Measurements from ENCODE around the gene VSNL1.

The VSNL1 gene

GRCh38 chr2:17610521-17610920, 70.0 kb downstream of the VSNL1 start:
- DNase-seq: no peak

- DNase-seq: no peak
Observed at GRCh38 chr2:17611036-17611435, 70.5 kb downstream of the VSNL1 start.

DNA sequence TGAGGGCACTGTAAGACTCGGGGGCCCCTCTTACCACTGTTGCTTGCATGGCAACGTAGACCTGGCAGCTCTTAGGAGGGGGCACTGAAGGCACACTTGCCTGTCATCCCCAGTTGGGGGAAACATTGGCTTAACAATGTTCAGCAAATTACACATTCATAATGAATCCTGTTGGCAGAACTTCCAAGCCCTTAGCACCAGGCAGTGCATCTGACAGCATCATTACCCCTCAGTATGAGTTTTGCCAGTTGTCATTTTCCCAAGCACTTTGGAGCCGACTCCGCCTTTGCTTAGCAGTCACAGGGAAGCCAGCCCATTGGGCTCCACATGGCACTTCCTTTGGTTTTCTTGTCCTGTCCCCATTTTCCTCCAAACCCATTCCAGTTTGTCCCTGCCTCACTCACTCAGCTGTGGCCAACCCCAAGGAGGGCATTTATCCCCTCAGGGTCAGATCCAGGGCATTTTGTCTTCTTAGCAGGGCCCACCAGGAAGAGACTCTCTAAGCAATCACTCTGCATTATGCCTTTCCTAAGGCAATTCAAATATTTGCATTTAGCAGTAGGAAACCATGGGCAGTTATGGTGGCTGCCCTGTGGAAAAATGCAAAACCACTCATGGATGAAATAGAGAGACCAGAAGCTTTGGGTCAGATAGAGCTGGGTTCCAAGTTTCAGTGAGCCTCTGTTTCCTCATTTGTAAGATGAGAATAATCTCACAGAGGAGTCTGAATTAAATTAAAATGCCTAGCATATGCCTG, 73.9 kb downstream of the VSNL1 start:
- DNase-seq: no peak

DNA sequence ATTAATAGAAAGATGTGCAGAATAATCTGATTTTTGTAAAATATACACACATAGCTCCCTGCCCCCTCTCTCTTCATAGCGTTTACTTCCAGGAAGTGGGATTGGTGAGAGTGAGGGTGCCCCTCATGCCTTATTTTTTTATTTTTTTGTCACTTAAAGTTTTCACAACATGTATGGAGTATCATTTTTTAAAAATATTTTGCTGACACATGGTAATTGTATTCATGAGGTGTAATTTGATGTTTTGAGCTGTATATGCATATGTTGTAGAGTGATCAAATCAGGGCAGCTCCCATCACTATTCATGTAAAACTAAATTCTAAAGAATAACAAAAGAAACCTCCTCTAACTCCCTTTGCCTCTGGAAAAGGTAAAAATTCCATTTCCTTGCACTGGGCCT, 74.7 kb downstream of the VSNL1 start:
- no peak for DNase-seq

DNA sequence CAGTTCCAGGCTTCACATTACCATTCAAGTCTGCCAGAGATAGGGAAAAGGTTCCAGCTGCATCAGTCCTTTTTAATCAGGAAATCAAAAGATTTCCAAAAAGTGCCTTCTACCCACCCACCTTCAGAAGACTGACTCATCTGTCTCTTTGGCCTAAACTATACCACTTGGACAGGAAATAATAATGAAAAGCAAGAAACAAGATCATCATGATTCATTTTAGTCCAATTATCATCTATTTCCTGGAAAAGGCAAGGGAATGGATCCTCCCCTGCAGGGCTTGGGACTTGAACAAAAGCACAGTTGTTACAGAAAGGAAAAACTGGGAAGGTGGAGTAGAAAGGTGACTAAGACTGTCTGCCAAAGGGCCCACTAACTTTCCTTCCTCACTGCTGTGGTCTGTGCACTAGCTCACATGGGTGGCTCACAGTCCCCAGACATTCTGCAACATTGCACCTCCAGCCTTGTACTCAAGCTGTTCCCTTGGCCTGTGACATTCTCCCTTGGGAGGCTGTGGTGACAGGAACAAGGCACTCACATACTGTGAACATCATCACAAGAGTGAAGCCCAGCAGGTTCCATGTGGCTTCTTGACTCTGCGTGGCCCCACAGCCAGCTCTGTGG, 75.3 kb downstream of the VSNL1 start:
- DNase-seq: no peak

GRCh38 chr2:17616405-17616804, 75.9 kb downstream of the VSNL1 start:
- no peak for DNase-seq

DNA sequence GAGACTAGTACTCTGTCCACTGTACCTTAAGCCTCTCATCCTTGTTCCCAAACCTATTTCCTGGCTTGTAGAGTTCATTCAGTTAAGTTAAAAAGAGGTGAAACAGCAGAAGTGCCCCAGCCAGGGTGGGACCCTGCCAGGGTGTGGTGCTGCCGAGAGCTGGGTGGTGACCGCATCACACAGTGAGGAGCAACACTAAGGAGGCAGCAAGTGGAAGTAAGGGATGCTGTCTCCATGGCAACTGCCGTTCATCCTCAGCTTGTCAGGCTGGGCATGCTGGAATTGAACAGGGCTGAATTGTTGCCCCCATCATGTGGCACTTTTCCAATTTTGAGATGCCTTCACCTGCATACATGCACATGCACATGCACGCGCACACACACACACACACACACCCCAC, 77.0 kb downstream of the VSNL1 start:
- DNase-seq: peak in 1 of 56 donors; percentile 10

DNA sequence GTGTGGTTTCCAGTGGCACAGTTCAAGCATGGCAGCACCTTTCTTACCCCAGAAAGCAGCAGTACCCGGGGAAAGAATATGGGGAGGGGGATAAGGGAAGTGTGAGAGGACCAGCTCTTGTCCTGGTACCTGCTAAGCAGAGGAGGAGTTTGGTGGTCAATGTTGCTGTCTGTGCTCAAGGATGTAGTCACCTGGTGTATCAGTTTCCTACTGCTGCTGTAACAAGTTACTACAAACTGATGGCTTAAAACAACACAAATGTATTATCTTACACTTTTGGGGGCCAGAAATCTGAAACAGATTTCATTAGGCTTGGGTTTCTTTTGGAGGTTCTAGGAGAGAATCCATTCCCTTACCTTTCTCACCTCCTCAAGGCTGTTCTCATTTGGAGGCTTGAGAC, 77.5 kb downstream of the VSNL1 start:
- no peak for DNase-seq

DNA sequence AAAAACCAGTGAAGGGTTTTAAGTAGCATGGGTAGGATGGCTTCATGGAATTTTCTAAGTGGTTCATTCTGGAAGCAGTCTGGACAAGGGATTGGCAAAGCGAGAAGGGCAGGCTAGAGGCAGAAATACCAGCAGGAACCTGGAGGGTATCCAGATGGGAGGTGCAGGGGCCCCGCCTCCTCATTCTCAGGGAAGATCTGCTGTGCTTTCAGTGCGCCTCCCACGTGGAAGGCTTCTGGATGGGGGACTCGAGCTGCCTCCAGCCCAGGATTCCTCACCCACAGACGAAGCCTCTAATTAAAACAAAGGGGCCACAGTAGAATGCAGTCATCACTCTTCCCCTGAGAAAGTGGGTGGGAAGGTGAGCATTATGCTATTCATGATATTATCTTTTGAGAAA, 79.8 kb downstream of the VSNL1 start:
- peak in 22 of 56 donors; percentile 8 to 62 (median 29) for DNase-seq

DNA sequence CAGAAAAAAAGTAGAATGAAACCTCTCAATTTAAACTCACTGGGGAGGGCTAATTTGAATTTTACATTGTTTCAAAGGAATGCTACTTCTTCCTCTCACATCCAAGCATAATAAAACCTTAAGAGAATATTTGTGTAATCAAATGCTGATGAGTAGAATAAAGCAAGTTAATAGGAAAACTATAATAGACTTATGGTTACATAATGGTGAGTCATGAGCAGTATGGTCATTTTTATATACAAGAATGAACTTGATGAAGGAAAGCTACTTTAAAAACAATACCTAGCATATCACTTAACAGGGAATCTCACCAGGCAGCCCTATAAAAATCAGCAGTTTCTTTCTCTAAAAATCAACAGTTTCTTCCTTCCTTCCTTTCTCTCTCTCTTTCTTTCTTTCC, 80.3 kb downstream of the VSNL1 start:
- DNase-seq: no peak

DNA sequence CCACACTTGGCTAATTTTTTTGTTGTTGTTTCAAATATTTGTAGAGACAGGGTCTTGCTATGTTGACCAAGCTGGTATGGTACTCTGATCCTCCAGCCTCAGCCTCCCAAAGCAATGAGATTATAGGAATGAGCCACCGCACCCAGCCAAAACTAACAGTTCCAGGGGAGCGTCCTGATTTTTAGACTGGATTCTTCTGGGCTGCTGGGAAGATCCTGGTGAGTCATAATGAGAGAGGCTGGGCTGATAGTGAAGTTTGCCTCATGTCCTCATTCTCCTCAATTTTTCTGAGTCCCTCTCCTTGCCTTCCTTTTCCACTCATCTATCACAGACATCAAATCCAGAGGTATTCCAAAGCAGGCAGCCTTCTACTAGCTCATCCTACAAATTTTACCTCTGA, 81.3 kb downstream of the VSNL1 start:
- no peak for DNase-seq

- peak in 38 of 56 donors; percentile 7 to 92 (median 54) for DNase-seq
Observed at GRCh38 chr2:17625446-17625845, 85.0 kb downstream of the VSNL1 start.

- no peak for DNase-seq
Observed at GRCh38 chr2:17626986-17627385, 86.5 kb downstream of the VSNL1 start.

- no peak for DNase-seq
Observed at GRCh38 chr2:17627434-17627833, 86.9 kb downstream of the VSNL1 start.

GRCh38 chr2:17628349-17629261, 88.1 kb downstream of the VSNL1 start:
- peak in 12 of 56 donors; percentile 6 to 47 (median 38) for DNase-seq

GRCh38 chr2:17630089-17630488, 89.6 kb downstream of the VSNL1 start:
- DNase-seq: no peak

- DNase-seq: peak in 3 of 56 donors; percentile 14 to 18 (median 17)
Observed at GRCh38 chr2:17634997-17635396, 94.5 kb downstream of the VSNL1 start.

DNA sequence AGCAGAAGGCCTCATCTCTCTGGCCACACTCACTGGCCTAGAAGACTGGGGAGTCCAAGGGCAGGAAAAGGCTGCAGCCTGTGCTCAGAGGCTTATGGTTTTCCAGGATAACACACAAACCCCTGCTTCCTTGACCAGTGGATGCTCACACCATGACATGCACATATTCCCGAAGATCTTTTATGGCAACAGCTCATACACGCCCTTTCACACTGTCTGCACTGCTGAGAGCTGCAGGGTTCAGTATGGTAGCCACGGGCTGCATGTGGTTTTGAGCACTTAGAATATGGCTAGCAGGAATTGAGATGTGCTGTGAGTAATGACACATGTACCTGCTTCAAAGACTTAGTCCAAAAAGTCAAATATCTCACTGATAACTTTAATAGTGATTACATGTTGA, 95.8 kb downstream of the VSNL1 start:
- DNase-seq: no peak

GRCh38 chr2:17637131-17637906, 96.8 kb downstream of the VSNL1 start:
- DNase-seq: no peak

DNA sequence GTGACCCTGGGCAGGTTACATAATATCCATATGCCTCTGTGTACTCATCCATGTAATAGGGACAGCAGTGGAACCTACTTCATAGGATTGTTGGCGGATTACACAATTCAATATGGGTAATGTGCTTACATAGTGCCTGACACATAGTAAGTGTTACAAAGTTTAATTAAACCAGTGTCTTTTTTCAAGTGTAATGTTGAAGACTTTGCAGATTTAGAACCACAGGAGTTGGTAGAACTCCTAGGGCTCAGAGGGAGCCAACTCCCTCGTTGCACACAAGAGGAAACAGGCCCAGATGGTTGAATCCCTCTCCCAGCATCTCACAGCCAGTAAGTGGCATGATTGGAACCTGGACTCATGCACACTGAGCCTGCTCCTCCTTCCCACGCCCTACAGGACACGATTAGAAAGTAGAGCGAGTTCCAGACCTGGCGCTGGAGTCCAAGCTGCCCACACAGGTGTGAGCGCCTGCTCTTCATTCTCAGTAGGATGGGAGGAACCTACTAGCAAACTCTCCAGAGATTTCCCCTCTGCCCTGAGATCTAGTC, 97.8 kb downstream of the VSNL1 start:
- DNase-seq: no peak

GRCh38 chr2:17640406-17640805, 99.9 kb downstream of the VSNL1 start:
- DNase-seq: no peak
